PC-3 (cell line): ENCODE measurements around the gene C3orf33. TPM values are rescaled to one million over a fixed set of nuclear protein-coding genes. Genes with fewer than 3 reads are reported as not detected.
"Not testable (repeated sequence)": the region's sequence is repeated elsewhere in the genome, so short reads cannot be mapped to it uniquely, and the experiment has no call there.

Source experiments
- ATAC-seq: fragments of 200-7000 bp; cut with Tn5 transposase; 2 replicates; pipeline ENCODE4 v1.9.1; 2020; ENCODE audit warnings: mild to moderate bottlenecking, moderate library complexity
- BruUV-seq: library from RNA; stranded (reverse); fragments of 400-500 nt; replicated peaks from 2 replicates; lab custom pipeline; 2021; lab: Mats Ljungman, UMichigan
- CTCF ChIA-PET: fragments of 300-600 bp; sonication (Branson Sonifier 250); formaldehyde crosslinking; loops from one replicate; lab custom pipeline; 2022; ENCODE audit warnings: antibody characterized with exemption; lab: Charles Lee
- POLR2A ChIA-PET: fragments of 300-600 bp; sonication (Branson Sonifier 250); formaldehyde crosslinking; loops from one replicate; lab custom pipeline; 2022; ENCODE audit warnings: antibody characterized with exemption; ENCODE audit not compliant: unreplicated experiment; lab: Charles Lee
- DNase-seq: peaks from one replicate; pipeline ENCODE4 v3.0.0-alpha.2; 2015
- H2AFZ ChIP-seq: fragments of 300-600 bp; sonication (generic); 2 replicates; pipeline ENCODE4 v1.6.0; 2016; ENCODE audit warnings: antibody characterized with exemption, low read length
- H3F3A ChIP-seq: fragments of 300-600 bp; sonication (generic); one replicate; pipeline ENCODE4 v1.6.0; 2017; ENCODE audit warnings: antibody characterized with exemption, low read length, control low read depth, mild to moderate bottlenecking; ENCODE audit not compliant: unreplicated experiment
- H3K27ac ChIP-seq: fragments of 300-600 bp; sonication (generic); 2 replicates; pipeline ENCODE4 v1.5.1; 2016; ENCODE audit warnings: mild to moderate bottlenecking, low read length
- H3K27me3 ChIP-seq: fragments of 300-600 bp; sonication (generic); 2 replicates; pipeline ENCODE4 v1.6.1; 2016; ENCODE audit warnings: low read length, mixed read lengths
- H3K36me3 ChIP-seq: fragments of 300-600 bp; sonication (generic); 2 replicates; pipeline ENCODE4 v1.6.1; 2016; ENCODE audit warnings: low read depth, mixed run types, low read length, mixed read lengths
- H3K4me1 ChIP-seq: fragments of 300-600 bp; sonication (generic); 2 replicates; pipeline ENCODE4 v1.5.1; 2016; ENCODE audit warnings: low read length; ENCODE audit not compliant: insufficient read depth
- H3K4me2 ChIP-seq: fragments of 300-600 bp; sonication (generic); 2 replicates; pipeline ENCODE4 v1.6.0; 2016; ENCODE audit warnings: low read length
- H3K4me3 ChIP-seq: fragments of 300-600 bp; sonication (generic); 2 replicates; pipeline ENCODE4 v1.5.1; 2016; ENCODE audit warnings: mild to moderate bottlenecking, low read length, mixed read lengths
- H3K79me2 ChIP-seq: fragments of 300-600 bp; sonication (generic); 2 replicates; pipeline ENCODE4 v1.6.1; 2017; ENCODE audit warnings: low read length, mixed read lengths
- H3K9ac ChIP-seq: fragments of 300-600 bp; sonication (generic); 2 replicates; pipeline ENCODE4 v1.6.0; 2016; ENCODE audit warnings: mild to moderate bottlenecking, low read length
- H3K9me2 ChIP-seq: fragments of 300-600 bp; sonication (generic); replicated peaks from 2 replicates; pipeline ENCODE4 v1.6.1; 2016; ENCODE audit warnings: mixed run types, low read length, mixed read lengths
- H3K9me3 ChIP-seq: fragments of 300-600 bp; sonication (generic); 2 replicates; pipeline ENCODE4 v1.6.1; 2016; ENCODE audit warnings: low read length, mixed read lengths
- H4K20me1 ChIP-seq: fragments of 300-600 bp; sonication (generic); 2 replicates; pipeline ENCODE4 v1.6.1; 2016; ENCODE audit warnings: low read length, mixed read lengths
- CTCF ChIP-seq: fragments of 300-600 bp; sonication (generic); conservative IDR thresholded peaks from 2 replicates; pipeline ENCODE4 v1.5.1; 2017; ENCODE audit warnings: antibody characterized with exemption, low read depth, mild to moderate bottlenecking, low read length
- EZH2 ChIP-seq: fragments of 300-600 bp; sonication (generic); IDR thresholded peaks from one replicate; pipeline ENCODE4 v1.6.1; 2017; ENCODE audit warnings: antibody characterized with exemption, mild to moderate bottlenecking, low read length; ENCODE audit not compliant: unreplicated experiment
- EZH2phosphoT487 ChIP-seq: fragments of 300-600 bp; sonication (generic); IDR thresholded peaks from 2 replicates; pipeline ENCODE4 v1.6.1; 2018; ENCODE audit warnings: mild to moderate bottlenecking, antibody characterized with exemption, low read length, borderline replicate concordance
- intact Hi-C: fragments of 100-400 bp; cut with micrococcal nuclease; formaldehyde crosslinking; loops from 2 replicates; pipeline ENCODE4 v1.9.0; 2023
- total RNA-seq: library from RNA; depleted of rRNA; stranded (reverse); fragments of >200 nt; gene quantifications from 2 replicates; pipeline ENCODE4 v1.2.3, GENCODE V29; 2014

The C3orf33 gene
- total RNA-seq, 1 experiment from 2014 or later, result 3.5 TPM

GRCh38 chr3:155853214-155854140 is 47.4 kb upstream of the C3orf33 start:
- H3K4me2 ChIP-seq, result peak overlapping the region; percentile 93
- TF ChIP-seq EZH2phosphoT487, result no peak
- TF ChIP-seq CTCF, result 0 out of 2 replicates have a peak, but pooled peaks have one; percentile 13
- intact Hi-C loops, result loop anchor here (1.0 to 10.0 kb wide), 6 partner anchors 17 to 499 kb away; partner anchors contain the start of genes C3orf33, GMPS and PLCH1
- CTCF ChIA-PET, result interaction anchor here (0.7 to 1.4 kb wide), 2 partner anchors 37 to 48 kb away, joined by 4 to 6 read pairs; partner anchors contain the start of gene C3orf33
- H3K27ac ChIP-seq, result peak overlapping the region; percentile 48
- peaks cover 57% of the 10 kb centered on the region for H3K79me2 ChIP-seq
- peaks cover 11% of the 10 kb centered on the region; the same call in 1 of the 2 replicates for H3K4me1 ChIP-seq
- H3K36me3 ChIP-seq, result no peaks in the 10 kb centered on the region
- TSS peak; percentile 57 for BruUV-seq
- H3F3A ChIP-seq, result no peaks in the 10 kb centered on the region
- ATAC-seq (peak; percentile 2), DNase-seq (peak; percentile 19)
- H3K9ac ChIP-seq, result peak overlapping the region; percentile 87
- H3K9me2 ChIP-seq, result no peaks in the 10 kb centered on the region
- H3K9me3 ChIP-seq, result no peaks in the 10 kb centered on the region
- POLR2A ChIA-PET, result interaction anchor here (0.5 to 0.8 kb wide), 3 partner anchors 48 to 144 kb away, joined by 3 read pairs; partner anchors contain the start of gene C3orf33
- H4K20me1 ChIP-seq, result peaks cover 9% of the 10 kb centered on the region
- peak overlapping the region; percentile 68 for H2AFZ ChIP-seq
- H3K4me3 ChIP-seq, result peak overlapping the region; percentile 95
- no peaks in the 10 kb centered on the region for H3K27me3 ChIP-seq

- Histone ChIP-seq H3K36me3 (no peaks in the 10 kb centered on the region), H3K9ac (peak overlapping the region; percentile 87), H3K4me1 (peaks cover 11% of the 10 kb centered on the region; the same call in 1 of the 2 replicates), H3K79me2 (peaks cover 66% of the 10 kb centered on the region), H4K20me1 (peaks cover 9% of the 10 kb centered on the region), H2AFZ (no peak overlapping the region), H3K4me2 (peak overlapping the region; percentile 93), H3K27ac (no peak overlapping the region), H3K9me3 (no peaks in the 10 kb centered on the region), H3K4me3 (peak overlapping the region; percentile 95), H3K27me3 (no peaks in the 10 kb centered on the region), H3F3A (no peaks in the 10 kb centered on the region), H3K9me2 (no peaks in the 10 kb centered on the region)
- BruUV-seq, result no TSS peak
- DNase-seq (no peak), ATAC-seq (no peak)
- intact Hi-C loops, result loop anchor here (10.0 kb wide), 2 partner anchors 468 to 498 kb away; no protein-coding TSS in a partner anchor
- ChIA-PET CTCF (interaction anchor here (0.8 kb wide), 1 partner anchor 46 kb away, joined by 3 read pairs; no protein-coding TSS in a partner anchor), POLR2A (interaction anchor here (0.6 kb wide), 1 partner anchor 46 kb away, joined by 6 read pairs; the partner anchor contains the start of gene C3orf33)
- TF ChIP-seq EZH2phosphoT487, result no peak
- no peak for TF ChIP-seq EZH2
- TF ChIP-seq CTCF, result no peak
Measured at GRCh38 chr3:155852341-155852740, 46.3 kb upstream of the C3orf33 start.

- H3K4me2 ChIP-seq, result peak overlapping the region; percentile 4; the same call in 1 of the 2 replicates
Measured at GRCh38 chr3:155849404-155849803, 43.3 kb upstream of the C3orf33 start.

More at GRCh38 chr3:155849404-155849803, 43.3 kb upstream of the C3orf33 start:
- H3K4me1 ChIP-seq, H3K36me3 ChIP-seq, H3K27ac ChIP-seq, H3K27me3 ChIP-seq, H3F3A ChIP-seq, ATAC-seq, H3K9ac ChIP-seq, BruUV-seq, H2AFZ ChIP-seq, DNase-seq, intact Hi-C loops, H3K9me3 ChIP-seq, H4K20me1 ChIP-seq, H3K4me3 ChIP-seq, H3K9me2 ChIP-seq: not testable (repeated sequence)
- peaks cover 88% of the 10 kb centered on the region for H3K79me2 ChIP-seq
- CTCF ChIA-PET, result interaction anchor here (0.5 to 1.0 kb wide), 2 partner anchors 43 to 148 kb away, joined by 4 to 6 read pairs; partner anchors contain the start of gene C3orf33
- POLR2A ChIA-PET, result interaction anchor here (0.6 kb wide), 1 partner anchor 81 kb away, joined by 4 read pairs; no protein-coding TSS in a partner anchor
